ENCODE data around the gene TTC39A.

TTC39A gene

DNA sequence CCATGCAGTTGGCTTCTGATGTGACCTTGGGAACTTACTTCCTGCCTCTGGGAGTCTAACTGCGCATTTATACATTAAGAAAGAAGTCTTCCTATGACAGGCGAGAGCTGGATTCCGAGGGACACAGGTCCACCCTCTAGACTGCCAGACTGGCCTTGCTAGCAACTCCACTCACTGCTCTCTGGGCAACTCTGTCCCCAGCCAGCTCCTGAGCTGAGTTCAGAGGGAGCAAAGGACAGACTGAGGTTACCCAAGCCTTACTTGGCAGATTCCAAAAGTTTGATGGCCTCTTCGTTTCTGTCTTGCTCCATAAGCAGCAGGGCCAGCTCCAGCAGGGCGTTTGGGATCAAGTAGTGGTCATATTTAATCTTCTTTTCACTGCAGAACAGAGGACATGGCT is 41.8 kb downstream of the TTC39A start:
- no peak overlapping the region for H3K27ac ChIP-seq
- no peak for TF ChIP-seq CTCF (IDR thresholded peaks at IDR 0.05)
- no peak for TF ChIP-seq ZFX (IDR thresholded peaks at IDR 0.05; ENCODE audit: borderline replicate concordance)

- no peak overlapping the region for H3K27ac ChIP-seq
- TF ChIP-seq ZFX (IDR thresholded peaks at IDR 0.05; ENCODE audit: borderline replicate concordance) = no peak
- TF ChIP-seq CTCF (IDR thresholded peaks at IDR 0.05) = no peak
Observed at GRCh38 chr1:51287966-51288365, 42.4 kb downstream of the TTC39A start.

- no peak for TF ChIP-seq ZFX (IDR thresholded peaks at IDR 0.05; ENCODE audit: borderline replicate concordance)
- no peak for TF ChIP-seq CTCF (IDR thresholded peaks at IDR 0.05)
- no peak overlapping the region for H3K27ac ChIP-seq
Observed at GRCh38 chr1:51285055-51285454, 45.3 kb downstream of the TTC39A start.

DNA sequence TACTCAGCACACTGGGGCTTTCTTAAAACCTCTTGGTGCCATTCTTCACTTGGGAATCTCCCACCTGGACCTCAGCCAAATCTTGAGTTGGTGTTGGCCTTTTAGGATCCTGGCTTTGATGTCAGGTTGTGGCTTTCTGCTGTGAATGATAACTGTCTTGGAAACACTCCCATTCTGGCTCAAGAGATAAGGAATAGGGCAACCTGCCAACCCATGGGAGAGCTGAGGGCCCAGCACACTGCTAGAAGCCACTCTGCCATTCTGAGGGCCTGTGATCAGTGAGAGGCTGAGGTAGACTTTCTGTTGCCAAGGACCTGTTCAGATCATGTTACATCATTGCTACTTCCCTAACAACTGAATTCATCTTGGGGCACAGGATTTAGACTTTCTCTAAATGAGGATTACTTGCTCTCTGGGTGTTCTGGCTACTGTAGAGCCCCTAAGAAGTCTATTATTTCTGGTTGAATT is 45.8 kb downstream of the TTC39A start:
- TF ChIP-seq ZFX (IDR thresholded peaks at IDR 0.05; ENCODE audit: borderline replicate concordance) (no peak), CTCF (IDR thresholded peaks at IDR 0.05) (no peak)
- no peak overlapping the region for H3K27ac ChIP-seq

GRCh38 chr1:51283979-51284378 is 46.4 kb downstream of the TTC39A start:
- TF ChIP-seq CTCF (IDR thresholded peaks at IDR 0.05) (no peak), ZFX (IDR thresholded peaks at IDR 0.05; ENCODE audit: borderline replicate concordance) (no peak)
- no peak overlapping the region for H3K27ac ChIP-seq

- H3K27ac ChIP-seq = no peak overlapping the region
- TF ChIP-seq ZFX (IDR thresholded peaks at IDR 0.05; ENCODE audit: borderline replicate concordance) (no peak), CTCF (IDR thresholded peaks at IDR 0.05) (no peak)
Observed at GRCh38 chr1:51282605-51283004, 47.8 kb downstream of the TTC39A start.

- no peak for TF ChIP-seq ZFX (IDR thresholded peaks at IDR 0.05; ENCODE audit: borderline replicate concordance)
- TF ChIP-seq CTCF (IDR thresholded peaks at IDR 0.05) = no peak
- H3K27ac ChIP-seq = no peak overlapping the region
Observed at GRCh38 chr1:51281807-51282206, 48.6 kb downstream of the TTC39A start.
